ENCODE data around the gene CEP192.
"Not testable (repeated sequence)": the region's sequence is repeated elsewhere in the genome, so short reads cannot be mapped to it uniquely, and the experiment has no call there.

CEP192 gene

GRCh38 chr18:13026583-13027270 lies 35.6 kb downstream of the CEP192 start:
- no peak for DNase-seq (ENCODE audit: low spot score)

- no peak for DNase-seq (ENCODE audit: low spot score)
Observed at GRCh38 chr18:13028869-13029268, 37.7 kb downstream of the CEP192 start.

GRCh38 chr18:13032173-13032572 lies 41.0 kb downstream of the CEP192 start:
- DNase-seq (ENCODE audit: low spot score) = no peak

GRCh38 chr18:13035249-13035914 lies 44.2 kb downstream of the CEP192 start:
- no peak for DNase-seq (ENCODE audit: low spot score)

GRCh38 chr18:13036622-13037320 lies 45.6 kb downstream of the CEP192 start:
- no peak for DNase-seq (ENCODE audit: low spot score)

- no peak for DNase-seq (ENCODE audit: low spot score)
Observed at GRCh38 chr18:13039806-13040205, 48.6 kb downstream of the CEP192 start.

GRCh38 chr18:13043066-13043465 lies 51.9 kb downstream of the CEP192 start:
- DNase-seq (ENCODE audit: low spot score) = no peak

GRCh38 chr18:13048061-13048595 lies 57.0 kb downstream of the CEP192 start:
- no peak for DNase-seq (ENCODE audit: low spot score)

GRCh38 chr18:13051159-13051558 lies 60.0 kb downstream of the CEP192 start:
- DNase-seq (ENCODE audit: low spot score) = no peak

- DNase-seq (ENCODE audit: low spot score) = no peak
Observed at GRCh38 chr18:13051950-13052349, 60.8 kb downstream of the CEP192 start.

GRCh38 chr18:13054336-13054735 lies 63.2 kb downstream of the CEP192 start:
- no peak for DNase-seq (ENCODE audit: low spot score)

- no peak for DNase-seq (ENCODE audit: low spot score)
Observed at GRCh38 chr18:13061630-13062189, 70.5 kb downstream of the CEP192 start.

GRCh38 chr18:13067124-13067523 lies 76.0 kb downstream of the CEP192 start:
- DNase-seq (ENCODE audit: low spot score) = no peak

- no peak for DNase-seq (ENCODE audit: low spot score)
Observed at GRCh38 chr18:13067966-13068365, 76.8 kb downstream of the CEP192 start.

GRCh38 chr18:13070460-13070859 lies 79.3 kb downstream of the CEP192 start:
- no peak for DNase-seq (ENCODE audit: low spot score)

- no peak for DNase-seq (ENCODE audit: low spot score)
Observed at GRCh38 chr18:13076886-13077285, 85.7 kb downstream of the CEP192 start.

- no peak for DNase-seq (ENCODE audit: low spot score)
Observed at GRCh38 chr18:13077473-13077872, 86.3 kb downstream of the CEP192 start.

- DNase-seq (ENCODE audit: low spot score) = not testable (repeated sequence)
Observed at GRCh38 chr18:13078065-13078464, 86.9 kb downstream of the CEP192 start.

- no peak for DNase-seq (ENCODE audit: low spot score)
Observed at GRCh38 chr18:13086906-13087305, 95.7 kb downstream of the CEP192 start.

- DNase-seq (ENCODE audit: low spot score) = no peak
Observed at GRCh38 chr18:13095466-13095865, 104.3 kb downstream of the CEP192 start.

GRCh38 chr18:13096232-13096631 lies 105.1 kb downstream of the CEP192 start:
- DNase-seq (ENCODE audit: low spot score) = no peak

GRCh38 chr18:13096719-13097118 lies 105.6 kb downstream of the CEP192 start:
- DNase-seq (ENCODE audit: low spot score) = no peak

GRCh38 chr18:13098104-13098503 lies 106.9 kb downstream of the CEP192 start:
- DNase-seq (ENCODE audit: low spot score) = not testable (repeated sequence)
